Fibroblast of peridontal ligament (primary cell): ENCODE results near the gene KMO.

Experiments used
- DNase-seq: peaks from one replicate; pipeline ENCODE4 v3.0.0-alpha.2; 2010; ENCODE audit errors: extremely low read depth

KMO gene

DNA sequence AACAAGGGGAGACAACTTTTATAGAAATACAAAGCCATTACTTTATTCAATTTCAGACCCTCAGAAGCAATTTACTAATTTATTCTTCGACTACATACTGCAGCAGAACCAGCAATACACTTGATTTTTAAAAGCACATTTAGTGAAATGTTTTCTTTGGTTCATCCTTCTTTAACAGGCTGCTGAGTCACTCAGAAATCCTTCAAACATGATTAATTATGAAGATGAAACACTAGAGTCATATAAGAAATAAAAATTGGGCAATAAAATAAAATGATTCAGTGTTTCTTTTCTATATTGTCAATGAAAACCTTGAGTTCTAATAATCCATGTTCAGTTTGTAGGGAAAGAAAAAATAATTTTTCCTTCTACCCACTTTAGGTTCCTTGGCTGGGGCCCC is 61.0 kb downstream of the KMO start:
- DNase-seq: peak; percentile 36

DNA sequence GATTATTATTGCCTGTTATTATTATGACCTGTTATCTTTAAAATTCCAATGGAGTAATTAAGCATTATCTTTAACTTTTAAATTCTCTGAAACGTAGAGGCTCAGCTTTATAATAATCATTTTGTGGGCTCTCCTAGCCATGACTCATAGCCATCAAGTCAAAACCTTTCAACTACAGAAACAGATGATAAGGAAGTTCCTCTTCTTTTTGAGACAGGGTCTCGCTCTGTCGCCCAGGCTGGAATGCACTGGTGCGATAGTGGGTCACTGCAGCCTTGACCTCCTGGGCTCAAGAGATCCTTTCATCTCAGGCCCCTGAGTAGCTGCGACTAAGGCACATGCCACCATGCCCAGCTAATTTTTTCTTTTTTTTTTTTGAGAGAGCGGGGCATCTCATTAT is 64.5 kb downstream of the KMO start:
- DNase-seq: no peak

DNA sequence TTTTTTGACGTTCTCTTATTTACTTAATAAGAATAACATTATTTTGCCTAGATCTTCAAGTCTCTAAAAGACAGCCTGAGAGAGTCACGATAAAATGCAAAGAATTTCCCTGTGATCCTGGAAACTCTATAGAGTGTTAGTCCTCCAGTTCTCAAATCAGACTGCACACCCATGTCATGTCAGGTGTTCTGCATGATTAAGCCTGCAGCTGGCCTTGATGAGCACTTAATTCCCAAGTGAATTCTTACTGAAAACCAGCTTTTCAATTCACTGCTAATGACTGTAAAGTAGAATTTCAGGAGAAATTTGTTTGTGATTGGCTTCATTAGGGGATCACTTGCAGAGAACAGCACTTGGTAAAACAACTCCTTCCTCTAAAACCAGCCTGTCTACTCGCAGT is 66.1 kb downstream of the KMO start:
- no peak for DNase-seq

DNA sequence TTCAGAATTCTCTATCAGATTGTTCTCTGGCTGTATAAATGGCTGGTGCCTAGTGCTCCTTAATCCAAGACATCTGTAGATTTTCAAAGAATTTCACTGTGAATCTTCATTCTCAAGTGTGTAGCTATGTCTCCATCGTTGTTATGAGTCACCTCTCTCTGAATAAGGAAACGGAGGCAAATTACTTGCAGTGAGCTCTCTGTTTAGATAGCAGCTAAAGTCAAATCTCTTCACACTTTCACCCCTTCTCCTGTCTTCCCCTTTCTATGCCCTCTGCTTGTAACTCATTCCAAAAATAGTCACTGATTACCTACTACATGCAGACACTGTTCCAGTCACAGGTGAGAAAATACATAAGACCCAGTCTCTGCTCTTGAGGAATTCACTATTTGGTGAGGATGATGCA is 68.3 kb downstream of the KMO start:
- peak; percentile 85 for DNase-seq

DNA sequence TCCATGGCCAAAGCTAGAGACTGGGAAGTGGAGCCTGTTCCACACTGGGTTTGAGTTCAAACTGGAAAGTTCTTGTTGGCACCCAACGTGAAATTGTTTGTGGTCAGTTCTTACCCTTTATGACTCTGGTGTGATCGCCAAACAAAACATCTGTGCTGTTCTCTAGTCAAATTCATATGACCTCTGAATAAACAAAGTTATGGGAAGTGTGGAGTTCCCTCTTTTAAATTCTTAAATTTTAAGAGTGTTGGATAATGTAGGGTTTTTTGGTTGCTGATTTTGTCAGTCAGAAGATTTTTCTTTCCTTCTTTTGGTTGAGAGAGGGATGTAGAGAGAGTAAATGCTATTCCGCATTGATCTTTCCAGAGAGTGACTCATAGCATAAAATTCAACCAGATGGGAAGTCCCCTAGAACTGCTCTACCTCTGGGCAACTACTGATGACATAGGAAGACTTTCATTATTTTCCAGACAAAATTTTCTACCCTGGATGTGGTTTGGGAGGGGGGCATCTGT is 71.6 kb downstream of the KMO start:
- peak; percentile 90 for DNase-seq

DNA sequence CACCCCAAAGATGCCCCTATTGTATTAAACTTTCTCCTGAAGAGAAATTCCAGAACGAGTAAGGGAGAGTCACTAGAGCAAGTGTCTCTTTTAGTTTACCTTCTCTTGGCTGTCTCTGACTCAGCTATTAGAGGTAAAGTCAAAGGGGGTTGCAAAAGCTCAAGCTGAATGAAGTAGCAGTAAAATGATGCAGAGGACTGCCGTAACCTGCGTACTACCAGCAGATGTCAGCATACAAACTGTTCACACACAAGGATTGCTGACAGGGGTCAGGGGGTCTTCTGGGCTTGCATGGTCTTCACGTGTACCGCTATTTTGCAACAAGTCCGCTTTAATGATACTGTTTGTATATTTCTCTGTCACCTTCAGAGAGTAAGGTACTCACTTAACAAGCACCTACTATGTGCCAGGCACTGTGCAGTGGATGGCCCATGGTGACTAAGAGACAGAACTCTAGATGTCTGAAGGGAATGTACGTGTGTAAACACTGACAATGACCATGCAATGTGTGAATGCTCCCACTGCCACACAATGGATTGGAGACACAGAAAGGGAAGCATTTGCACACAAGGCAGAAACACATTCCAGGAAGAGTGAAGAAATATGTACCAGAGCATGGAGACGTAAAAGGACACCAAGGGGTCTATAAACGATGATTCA is 73.1 kb downstream of the KMO start:
- no peak for DNase-seq

DNA sequence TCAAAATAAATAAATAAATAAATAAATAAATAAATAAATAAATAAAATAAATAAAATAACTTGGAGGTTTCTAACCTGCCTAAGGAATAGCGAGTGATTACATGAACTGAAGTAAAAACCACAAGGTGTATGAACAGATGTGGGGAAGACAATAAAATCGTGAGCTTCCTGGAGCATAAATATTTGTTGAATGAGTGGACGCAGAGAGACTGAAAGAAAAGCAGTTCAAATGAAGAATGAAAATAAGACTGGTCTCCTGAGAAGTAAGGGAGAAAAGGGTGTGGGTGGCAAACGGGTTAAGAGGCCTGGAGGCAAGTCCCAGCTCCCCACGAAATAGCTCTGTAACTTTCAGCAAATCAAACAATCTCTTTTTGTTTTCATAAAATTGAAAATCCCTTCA is 74.4 kb downstream of the KMO start:
- DNase-seq: no peak

DNA sequence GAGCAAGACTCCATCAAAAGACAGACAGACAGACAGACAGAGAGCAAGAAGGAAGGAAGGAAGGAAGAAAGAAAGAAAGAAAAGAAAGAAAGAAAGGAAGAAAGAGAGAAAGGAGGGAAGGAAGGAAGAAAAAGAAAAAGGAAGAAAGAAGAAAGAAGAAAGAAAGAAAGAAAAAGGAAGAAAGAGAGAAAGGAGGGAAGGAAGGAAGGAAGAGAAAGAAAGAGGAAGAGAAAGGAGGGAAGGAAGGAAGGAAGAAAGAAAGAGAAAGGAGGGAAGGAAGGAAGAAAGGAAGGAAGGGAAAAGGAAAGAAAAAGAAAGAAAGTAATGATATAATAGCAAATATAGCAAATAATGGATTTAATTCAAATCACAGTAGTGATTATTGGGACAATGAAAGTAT is 75.3 kb downstream of the KMO start:
- no peak for DNase-seq

DNA sequence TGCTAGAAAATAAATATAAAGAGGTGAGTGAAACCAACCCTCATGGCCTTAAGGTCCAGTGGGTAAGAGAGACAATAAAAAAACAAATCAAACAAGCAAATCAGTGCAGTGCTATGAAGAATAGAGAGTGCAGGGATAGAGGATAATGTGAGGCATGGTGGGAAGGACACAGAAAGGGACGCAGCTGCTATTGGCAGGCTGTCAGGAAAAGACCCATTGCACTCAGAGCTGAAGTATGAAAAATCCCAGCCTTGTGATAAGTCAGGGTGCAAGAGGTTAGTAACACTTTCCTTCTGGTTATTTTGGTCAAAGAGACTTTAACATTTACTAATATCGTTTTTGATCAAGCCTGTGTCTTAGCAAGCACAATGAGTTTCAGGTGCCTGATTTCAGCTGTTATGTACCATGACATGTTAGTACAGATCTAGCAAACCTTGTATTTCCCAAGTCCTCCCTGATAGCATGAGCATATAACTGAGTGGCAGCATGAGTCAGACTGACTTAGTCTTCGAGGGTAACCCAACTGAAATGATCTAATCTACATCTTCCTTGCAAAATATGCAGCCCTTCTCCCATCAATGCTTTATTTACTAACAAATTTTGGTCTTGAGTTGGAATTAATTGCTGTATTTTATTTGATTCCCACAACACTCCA is 76.3 kb downstream of the KMO start:
- peak; percentile 52 for DNase-seq

DNA sequence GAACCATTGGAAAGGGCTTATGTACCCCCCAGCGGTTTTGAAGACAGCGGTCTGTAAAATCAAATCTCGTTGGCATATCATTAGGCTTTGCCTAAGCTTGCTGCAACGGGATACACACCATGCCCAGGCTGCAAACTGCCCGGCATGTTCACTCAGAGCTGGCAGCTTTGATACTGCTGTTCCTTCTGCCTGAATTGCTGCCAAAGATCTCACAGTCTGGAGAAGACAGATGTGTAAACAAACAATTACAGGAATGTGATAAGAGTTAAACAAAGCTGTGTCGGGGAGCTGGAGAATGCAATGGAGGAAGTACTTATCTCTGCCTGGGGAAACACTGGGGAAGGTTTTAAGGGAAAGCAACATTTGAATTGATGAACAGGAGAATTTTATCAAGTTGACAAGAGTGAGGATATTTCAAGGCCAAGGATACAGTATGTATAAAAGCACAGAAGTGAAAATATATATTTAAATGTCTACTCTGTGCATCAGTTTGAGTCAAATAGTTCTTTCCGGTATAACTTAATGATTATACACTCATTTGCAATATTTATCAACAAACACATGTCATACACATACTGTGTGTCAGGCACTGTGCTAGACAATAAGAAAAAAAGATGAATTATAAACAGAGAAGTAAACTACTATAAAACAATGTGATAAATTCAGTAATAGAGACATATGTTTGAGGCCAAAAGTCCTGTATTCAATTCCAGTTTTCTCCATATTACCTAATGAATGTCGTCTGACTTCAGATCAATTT is 78.1 kb downstream of the KMO start:
- DNase-seq: peak; percentile 64

DNA sequence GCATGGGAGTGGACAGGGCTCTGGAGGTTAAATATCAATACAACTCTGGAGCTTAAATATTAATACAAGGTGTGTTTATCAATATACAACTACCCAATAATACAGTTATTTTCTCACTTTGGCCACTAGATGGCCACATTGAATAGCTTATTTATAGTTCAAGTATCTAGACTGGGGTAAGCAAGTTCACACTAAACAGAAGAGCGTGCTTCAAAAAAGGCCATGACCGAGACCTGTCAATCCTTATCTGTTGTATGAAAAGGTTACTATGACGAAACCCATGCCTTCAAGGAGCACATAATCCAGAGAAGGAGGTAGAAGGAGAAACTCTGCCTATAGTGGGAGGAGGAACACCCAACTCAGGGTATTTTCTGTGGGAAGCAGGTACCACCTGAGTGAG is 78.9 kb downstream of the KMO start:
- peak; percentile 81 for DNase-seq

DNA sequence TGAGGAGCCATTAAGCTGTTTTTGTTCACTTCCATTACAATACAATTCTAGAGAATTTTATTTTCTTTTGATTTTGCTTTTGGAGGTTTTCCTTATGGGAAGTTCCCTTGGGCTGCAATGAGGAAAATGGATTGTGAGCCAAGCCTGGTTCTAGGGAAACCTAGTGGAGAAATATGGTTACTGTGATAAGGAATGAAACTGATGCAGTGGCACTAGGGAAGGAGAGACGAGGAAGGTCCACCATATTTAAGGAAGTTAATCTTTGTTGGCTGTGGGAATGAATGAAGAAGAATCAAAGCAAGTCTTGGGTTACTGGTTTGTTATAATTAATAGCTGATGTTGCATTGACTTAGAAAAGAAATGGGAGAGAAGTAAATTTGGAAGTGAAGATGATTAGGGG is 79.6 kb downstream of the KMO start:
- no peak for DNase-seq

DNA sequence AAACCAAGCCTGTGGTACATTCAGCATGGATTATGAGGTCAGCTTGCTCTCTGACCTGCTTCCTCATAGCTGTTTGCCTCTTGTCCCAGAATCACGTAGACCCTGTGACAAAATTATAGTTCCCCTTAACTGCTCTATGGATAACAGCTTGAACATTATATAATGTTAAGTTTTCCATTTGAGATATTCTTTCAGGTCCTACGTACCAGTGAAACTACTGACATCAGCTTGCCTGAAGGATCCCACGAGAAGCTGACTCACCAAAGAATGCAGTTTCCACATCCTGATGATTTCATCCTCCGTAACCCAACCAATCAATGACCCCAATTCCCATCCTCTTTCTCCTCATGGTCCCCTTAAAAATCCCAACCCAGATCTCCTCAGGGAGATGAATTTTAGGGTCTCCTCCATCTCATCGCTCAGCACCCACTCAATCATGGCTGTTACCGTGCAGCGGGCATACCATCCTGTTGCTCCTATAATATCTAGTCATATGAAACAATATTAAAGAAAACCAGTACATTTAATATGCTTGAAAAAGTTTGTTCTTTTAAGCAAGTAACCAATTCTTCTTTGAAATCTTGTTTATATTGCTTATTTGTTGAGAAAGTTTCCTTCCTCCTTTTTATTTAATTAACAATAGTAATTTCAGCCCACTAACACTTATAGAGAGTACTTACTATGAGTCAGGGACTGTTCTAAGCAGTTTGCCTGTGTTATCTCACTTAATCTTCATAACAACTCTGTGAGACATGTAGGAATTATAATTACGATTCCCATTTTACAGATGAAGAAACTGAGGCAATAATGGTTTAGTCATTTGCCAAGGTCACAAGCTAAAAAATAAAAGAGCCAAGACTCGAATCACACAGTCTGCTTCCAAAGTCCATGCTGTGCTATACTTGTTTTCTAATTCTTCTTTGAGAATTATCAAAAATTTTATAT is 80.6 kb downstream of the KMO start:
- DNase-seq: peak; percentile 96

DNA sequence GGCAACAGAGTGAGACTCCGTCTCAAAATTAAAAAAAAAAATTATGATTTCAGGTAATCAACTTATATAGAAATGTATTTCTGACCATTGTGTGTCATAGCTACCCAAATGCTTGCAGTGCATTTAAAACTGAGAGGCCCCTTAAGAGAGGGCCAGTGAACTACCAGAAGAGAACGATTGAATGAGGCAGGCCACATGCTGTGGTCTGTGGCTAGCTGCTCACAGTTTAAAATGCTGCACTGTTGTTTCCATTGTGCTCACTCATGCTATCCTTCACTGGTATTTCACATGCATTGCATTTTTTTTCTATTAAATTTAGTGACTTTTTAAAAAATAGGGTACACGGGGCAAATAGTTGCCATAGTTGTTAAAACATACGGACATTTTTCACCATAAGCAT is 82.0 kb downstream of the KMO start:
- no peak for DNase-seq

DNA sequence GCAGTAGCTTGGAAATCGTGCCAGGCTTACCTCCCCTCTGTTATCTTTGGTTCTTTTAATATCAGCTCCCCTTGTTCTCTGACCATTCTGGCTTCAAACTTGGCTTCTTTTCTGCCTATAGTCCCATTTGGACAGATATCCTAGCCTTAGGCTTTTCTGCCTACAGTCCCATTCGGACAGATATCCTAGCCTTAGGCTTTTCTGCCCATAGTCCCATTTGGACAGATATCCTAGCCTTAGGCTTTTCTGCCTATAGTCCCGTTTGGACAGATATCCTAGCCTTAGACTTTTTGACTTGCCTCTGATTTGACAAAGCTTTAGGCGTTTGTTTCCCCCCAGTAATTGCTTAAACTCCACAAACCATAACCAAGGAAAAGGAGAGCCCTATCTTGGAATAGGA is 82.4 kb downstream of the KMO start:
- DNase-seq: no peak

DNA sequence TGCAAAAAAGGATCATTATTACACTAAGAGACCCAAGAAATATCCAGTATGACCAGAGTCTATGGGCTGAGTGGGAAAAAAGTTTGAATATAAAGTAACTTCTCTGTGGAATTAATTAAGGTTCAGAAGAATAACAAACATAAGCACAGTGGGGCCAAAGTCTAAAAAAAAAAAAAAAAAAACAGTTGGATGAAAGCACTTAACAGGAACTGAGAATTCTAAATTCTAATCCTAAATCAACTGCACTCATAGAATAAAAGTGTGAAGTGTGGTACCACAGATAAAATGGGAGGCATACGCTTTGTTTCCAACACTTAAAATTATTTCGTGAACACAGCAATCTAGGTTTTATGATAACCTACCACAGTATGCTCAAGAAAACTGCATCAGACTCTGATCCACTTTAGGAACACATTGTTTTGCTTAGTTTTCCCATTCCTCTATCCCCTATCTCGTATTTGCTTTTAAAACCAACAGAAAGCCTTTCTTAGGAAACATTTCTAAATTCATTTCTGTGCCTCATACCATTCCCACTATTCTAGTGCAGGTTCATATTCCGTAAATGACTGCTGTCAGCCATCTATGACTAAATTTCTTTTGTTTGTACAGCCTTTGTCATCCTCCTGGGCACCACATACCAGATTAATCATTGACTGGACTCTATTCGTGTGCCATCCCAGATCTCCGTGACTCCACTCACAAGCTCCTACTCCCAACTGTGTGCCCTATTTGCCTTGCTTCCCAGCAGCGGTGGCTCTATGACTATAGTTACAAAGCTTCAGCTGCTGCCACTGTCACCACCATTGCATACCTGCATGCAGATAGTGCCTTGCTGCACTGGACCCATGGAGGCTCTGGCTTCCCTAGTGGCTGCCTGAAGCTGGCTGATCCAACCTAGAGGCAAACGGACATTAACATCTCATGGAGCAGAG is 83.1 kb downstream of the KMO start:
- no peak for DNase-seq

DNA sequence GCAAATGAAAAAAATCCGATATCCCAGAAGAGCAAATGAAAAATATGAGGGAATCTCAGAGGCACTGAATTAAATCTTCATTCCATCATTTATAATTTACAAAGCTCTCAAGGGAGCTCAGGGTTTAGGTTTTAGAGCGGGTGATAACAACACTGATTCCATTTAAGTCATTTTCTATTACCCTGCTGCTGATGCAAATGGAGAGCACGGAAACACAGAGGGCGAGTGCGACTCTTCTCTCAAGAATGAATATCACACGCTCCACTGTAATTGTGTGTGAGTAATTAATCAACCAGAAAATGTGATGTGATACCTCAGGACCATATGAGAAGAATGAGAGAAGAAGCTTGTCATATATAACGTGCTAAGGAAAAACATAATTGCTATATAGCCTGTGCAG is 85.2 kb downstream of the KMO start:
- no peak for DNase-seq

DNA sequence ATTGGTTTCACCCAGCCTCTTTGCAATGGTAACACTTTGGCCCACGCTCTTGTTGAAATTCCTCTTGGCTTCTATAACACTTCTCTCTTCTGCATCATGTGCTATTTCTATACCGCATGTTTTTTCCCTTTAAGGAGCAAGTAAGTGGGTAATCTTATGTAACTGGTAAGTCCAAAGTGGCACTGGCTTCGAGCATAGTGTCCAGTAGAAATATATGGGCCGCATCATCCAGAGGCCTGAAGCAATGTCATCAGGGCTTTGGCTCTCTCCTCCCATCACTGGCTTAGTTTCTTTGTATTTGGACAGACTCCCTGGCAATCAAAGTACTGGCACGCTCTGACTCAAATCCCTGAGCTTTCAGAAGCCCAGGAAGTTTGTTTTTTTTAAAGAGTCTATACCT is 90.5 kb downstream of the KMO start:
- DNase-seq: no peak

DNA sequence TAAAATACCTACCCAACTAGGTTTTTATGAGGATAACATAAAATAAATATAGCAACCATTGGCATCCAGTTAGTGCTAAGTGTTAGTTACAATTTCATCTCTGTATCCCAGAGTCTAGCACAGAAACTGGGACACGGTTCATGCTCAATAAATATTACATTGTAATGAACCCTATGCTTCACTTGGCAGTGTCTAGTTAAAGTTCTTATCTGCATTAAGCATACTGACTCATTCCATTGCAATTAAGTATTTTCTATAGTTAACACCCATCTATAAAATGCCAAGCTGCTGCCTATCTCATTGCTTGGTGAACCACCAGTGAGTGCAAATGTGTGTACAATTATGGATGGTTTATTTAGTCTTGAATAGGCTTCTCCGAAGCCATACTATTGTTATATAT is 92.8 kb downstream of the KMO start:
- DNase-seq: no peak

DNA sequence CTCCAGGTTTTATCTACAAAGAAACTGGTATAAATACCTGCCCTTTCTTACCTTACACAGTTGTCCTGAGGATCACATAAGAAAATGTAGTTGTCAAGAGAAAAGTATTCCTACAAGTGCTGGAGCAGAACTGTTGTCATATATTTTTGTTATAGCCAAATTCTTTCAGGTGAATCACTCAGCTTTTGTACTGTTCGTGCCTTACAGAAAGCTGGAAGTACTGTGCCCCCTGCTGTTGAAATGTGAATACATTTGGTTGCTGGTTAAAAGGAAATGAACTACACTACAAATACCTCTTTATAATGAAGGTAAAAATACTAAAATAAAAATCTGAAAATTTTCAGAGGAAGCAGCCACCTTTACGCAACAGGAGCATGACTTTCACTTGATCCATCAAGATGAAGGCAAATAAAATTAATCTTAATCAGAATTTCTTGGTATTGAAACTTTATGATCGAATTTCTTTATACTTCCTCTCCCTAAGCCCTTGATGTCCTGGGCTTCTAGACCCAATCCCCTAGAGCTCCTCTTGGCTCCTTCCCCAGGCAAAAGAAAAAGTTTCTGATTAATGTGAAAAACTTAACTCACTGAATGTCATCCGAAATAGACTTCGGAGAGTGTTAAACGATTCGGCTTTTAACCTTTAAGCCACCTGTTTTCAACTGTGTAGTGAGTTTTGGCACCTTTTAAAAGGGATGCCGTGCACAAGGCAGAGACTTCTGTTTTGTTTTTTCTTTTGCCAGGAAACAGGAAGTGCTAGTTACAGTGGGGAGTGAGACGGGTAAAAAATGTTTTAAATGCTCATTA is 95.5 kb downstream of the KMO start:
- peak; percentile 88 for DNase-seq
